Esophagus squamous epithelium (tissue), 5 donors: ENCODE measurements around the gene GBF1. TPM values are rescaled to one million over a fixed set of nuclear protein-coding genes. Genes with fewer than 3 reads are reported as not detected.

ENCODE experiments used
- DNase-seq: peaks from one replicate; lab custom pipeline; 2025; lab: John Stamatoyannopoulos, UW
- H3K27ac ChIP-seq, 4 donors: fragments of 200-600 bp; sonication (generic); one replicate each; pipeline ENCODE4 v1.5.1; 2016 to 2019; ENCODE audit warnings: mild to moderate bottlenecking in 1 of 4
- H3K27me3 ChIP-seq, 4 donors: fragments of 200-600 bp; sonication (generic); 1 replicate in 3 of 4; 2 replicates in 1 of 4; pipeline versions ENCODE4 v1.5.1 to v1.6.0; 2017 to 2021; ENCODE audit warnings: antibody characterized with exemption in 1 of 4
- H3K36me3 ChIP-seq, 3 donors: fragments of 200-600 bp; sonication (generic); one replicate each; pipeline ENCODE4 v1.5.1; 2016 to 2019
- H3K4me1 ChIP-seq, 3 donors: fragments of 200-600 bp; sonication (generic); one replicate each; pipeline ENCODE4 v1.5.1; 2017 to 2019
- H3K4me3 ChIP-seq, 4 donors: fragments of 200-600 bp; sonication (generic); 1 replicate in 3 of 4; 2 replicates in 1 of 4; pipeline ENCODE4 v1.5.1; 2016 to 2019; ENCODE audit warnings: mild to moderate bottlenecking in 2 of 4, moderate library complexity in 1 of 4
- H3K9me3 ChIP-seq, 3 donors: fragments of 200-600 bp; sonication (generic); one replicate each; pipeline ENCODE4 v1.5.1; 2016 to 2019
- POLR2A ChIP-seq, 4 donors: fragments of 450-650 bp; IDR thresholded peaks; one replicate each; pipeline ENCODE4 v1.6.1; 2017; ENCODE audit warnings: antibody characterized with exemption in 4 of 4, mild to moderate bottlenecking in 4 of 4, moderate library complexity in 3 of 4
- WGBS, 2 donors: methylation state at CpG; one replicate each; pipeline ENCODE4 v1.1.5; 2018; 5-methylcytosine and 5-hydroxymethylcytosine counted together
- intact Hi-C: fragments of 100-400 bp; cut with DNase I; formaldehyde crosslinking; loops from one replicate; pipeline ENCODE4 v1.15.0; 2022
- total RNA-seq, 4 donors: library from RNA; depleted of rRNA; stranded (reverse); fragments of >200 nt; gene quantifications; one replicate each; pipeline ENCODE4 v1.1.0, GENCODE V29; 2016
- TF ChIP-seq, protein P1 (sequence below), 6 experiments: fragments of 450-650 bp in 4 of 6; fragments of 200-600 bp in 2 of 6; sonication (generic) in 2 of 6; IDR thresholded peaks; one replicate each; pipeline ENCODE4 v1.5.1; 2016 to 2019; ENCODE audit warnings: antibody characterized with exemption in 6 of 6, mild to moderate bottlenecking in 4 of 6, moderate library complexity in 4 of 6
- donor health status: DM: yes; HTN: yes; CAD: no.

GBF1 gene
- total RNA-seq, 4 donors from 2014 or later: 22.5 to 39.0 (median 28.6) TPM

- DNase-seq: no peak
- intact Hi-C loops: no loop called here
- Histone ChIP-seq H3K4me3 (no peak overlapping the region), H3K9me3 (no peaks in the 10 kb centered on the region), H3K36me3 (no peaks in the 10 kb centered on the region), H3K4me1 (peaks cover 15 to 27% (median 16%) of the 10 kb centered on the region in 3 donors), H3K27ac (no peak overlapping the region), H3K27me3 (peaks cover 0 to 97% (median 7%) of the 10 kb centered on the region in 4 donors)
- WGBS, 2 donors: 68 to 73% methylated on average over 7 to 8 of the region's 8 CpGs
- no peak for TF ChIP-seq POLR2A (IDR thresholded peaks at IDR 0.05)
- TF ChIP-seq, protein P1, sequence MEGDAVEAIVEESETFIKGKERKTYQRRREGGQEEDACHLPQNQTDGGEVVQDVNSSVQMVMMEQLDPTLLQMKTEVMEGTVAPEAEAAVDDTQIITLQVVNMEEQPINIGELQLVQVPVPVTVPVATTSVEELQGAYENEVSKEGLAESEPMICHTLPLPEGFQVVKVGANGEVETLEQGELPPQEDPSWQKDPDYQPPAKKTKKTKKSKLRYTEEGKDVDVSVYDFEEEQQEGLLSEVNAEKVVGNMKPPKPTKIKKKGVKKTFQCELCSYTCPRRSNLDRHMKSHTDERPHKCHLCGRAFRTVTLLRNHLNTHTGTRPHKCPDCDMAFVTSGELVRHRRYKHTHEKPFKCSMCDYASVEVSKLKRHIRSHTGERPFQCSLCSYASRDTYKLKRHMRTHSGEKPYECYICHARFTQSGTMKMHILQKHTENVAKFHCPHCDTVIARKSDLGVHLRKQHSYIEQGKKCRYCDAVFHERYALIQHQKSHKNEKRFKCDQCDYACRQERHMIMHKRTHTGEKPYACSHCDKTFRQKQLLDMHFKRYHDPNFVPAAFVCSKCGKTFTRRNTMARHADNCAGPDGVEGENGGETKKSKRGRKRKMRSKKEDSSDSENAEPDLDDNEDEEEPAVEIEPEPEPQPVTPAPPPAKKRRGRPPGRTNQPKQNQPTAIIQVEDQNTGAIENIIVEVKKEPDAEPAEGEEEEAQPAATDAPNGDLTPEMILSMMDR (IDR thresholded peaks at IDR 0.05): no peak
Measured at GRCh38 chr10:102236006-102236405, 9.3 kb upstream of the GBF1 start.

GRCh38 chr10:102237711-102238252 lies 7.5 kb upstream of the GBF1 start:
- intact Hi-C loops: no loop called here
- no peak for DNase-seq
- TF ChIP-seq POLR2A (IDR thresholded peaks at IDR 0.05): no peak
- TF ChIP-seq, protein P1 (IDR thresholded peaks at IDR 0.05): no peak
- Histone ChIP-seq H3K4me1 (peaks cover 10 to 32% (median 17%) of the 10 kb centered on the region in 3 donors), H3K27ac (no peak overlapping the region), H3K27me3 (peaks cover 0 to 83% (median 0%) of the 10 kb centered on the region in 4 donors), H3K36me3 (no peaks in the 10 kb centered on the region), H3K9me3 (no peaks in the 10 kb centered on the region), H3K4me3 (no peak overlapping the region)
- WGBS, 2 donors: 67 to 73% methylated on average over 3 to 4 of the region's 4 CpGs

DNA sequence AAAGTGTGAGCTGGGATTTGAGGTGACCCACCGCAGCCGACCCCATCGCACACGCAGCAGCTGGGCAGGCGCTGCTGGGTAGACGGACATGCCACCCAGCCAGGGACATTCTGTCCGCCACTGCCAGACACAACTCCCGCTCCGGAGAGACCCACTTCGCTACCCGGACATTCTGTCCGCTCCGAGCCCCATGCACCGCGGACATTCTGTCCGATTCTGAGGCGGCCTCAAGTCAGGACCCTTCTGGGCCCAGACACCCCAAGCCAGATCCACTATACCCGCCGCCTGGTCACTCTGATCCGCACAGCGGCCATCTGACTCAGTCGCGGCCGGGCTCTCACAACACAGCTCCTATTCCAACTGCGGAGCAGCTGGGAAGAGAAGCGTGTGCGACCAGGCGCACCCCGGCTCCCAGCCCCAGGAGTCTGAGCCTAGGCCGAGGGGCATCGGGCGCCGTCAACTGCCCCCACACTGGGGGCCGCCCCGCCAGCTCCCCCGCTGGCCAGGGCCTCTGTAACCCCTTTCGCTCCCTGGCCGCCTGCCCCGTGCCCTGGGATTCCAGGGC lies 4.8 kb upstream of the GBF1 start:
- intact Hi-C loops: no loop called here
- TF ChIP-seq, protein P1 (IDR thresholded peaks at IDR 0.05): no peak
- TF ChIP-seq POLR2A (IDR thresholded peaks at IDR 0.05): no peak
- peak overlapping the region; percentile 34 to 68 (median 56) for H3K4me3 ChIP-seq

GRCh38 chr10:102241032-102241443 lies 4.3 kb upstream of the GBF1 start:
- H3K4me3 ChIP-seq: peak overlapping the region; percentile 34 to 68 (median 56)
- no peak for DNase-seq

More for the DNA sequence above, 4.8 kb upstream of the GBF1 start:
- peaks cover 0 to 56% (median 0%) of the 10 kb centered on the region in 4 donors for H3K27me3 ChIP-seq
- no peak for DNase-seq
- no peaks in the 10 kb centered on the region for H3K9me3 ChIP-seq
- H3K36me3 ChIP-seq: no peaks in the 10 kb centered on the region
- no peak overlapping the region for H3K27ac ChIP-seq
- peaks cover 16 to 42% (median 17%) of the 10 kb centered on the region in 3 donors for H3K4me1 ChIP-seq
- WGBS, 2 donors: 49 to 64% methylated on average over 13 to 30 of the region's 39 CpGs

More at GRCh38 chr10:102241032-102241443, 4.3 kb upstream of the GBF1 start:
- Histone ChIP-seq H3K4me1 (peaks cover 16 to 39% (median 17%) of the 10 kb centered on the region in 3 donors), H3K27me3 (peaks cover 0 to 52% (median 0%) of the 10 kb centered on the region in 4 donors), H3K27ac (no peak overlapping the region), H3K9me3 (no peaks in the 10 kb centered on the region), H3K36me3 (no peaks in the 10 kb centered on the region)
- 2 to 9% methylated on average over 7 to 13 of the region's 20 CpGs for WGBS, 2 donors
- TF ChIP-seq, protein P1 (IDR thresholded peaks at IDR 0.05): no peak
- TF ChIP-seq POLR2A (IDR thresholded peaks at IDR 0.05): no peak
- intact Hi-C loops: no loop called here
